ENCODE measurements around the gene NMUR1.

NMUR1 gene

GRCh38 chr2:231533777-231534125 lies 3.5 kb upstream of the NMUR1 start:
- no peaks in the 10 kb centered on the region for H3K9me2 ChIP-seq (replicated peaks; ENCODE audit: insufficient read depth, low read length)
- no peak overlapping the region for H3K4me3 ChIP-seq (ENCODE audit: insufficient read depth, low read length, poor library complexity, severe bottlenecking)
- no peak overlapping the region for H3K27ac ChIP-seq (ENCODE audit: low read depth, low read length)
- H3K27me3 ChIP-seq (ENCODE audit: low read length), result no peaks in the 10 kb centered on the region
- H3F3A ChIP-seq (ENCODE audit: insufficient read depth), result no peaks in the 10 kb centered on the region
- no peak overlapping the region for H3K9ac ChIP-seq (ENCODE audit: low read length)
- no peak overlapping the region for H3K4me2 ChIP-seq (ENCODE audit: low read depth, low read length, poor library complexity, severe bottlenecking)
- no peaks in the 10 kb centered on the region for H4K20me1 ChIP-seq (ENCODE audit: low read depth, low read length)
- no peaks in the 10 kb centered on the region for H3K36me3 ChIP-seq (ENCODE audit: low read length)
- H3K9me3 ChIP-seq (ENCODE audit: insufficient read depth, low read length), result no peaks in the 10 kb centered on the region
- H2AFZ ChIP-seq (ENCODE audit: low read depth, low read length, severe bottlenecking), result no peak overlapping the region
- TF ChIP-seq EZH2phosphoT487 (conservative IDR thresholded peaks at IDR 0.05; ENCODE audit: low read length), result no peak
- no peak for TF ChIP-seq CTCF (IDR thresholded peaks at IDR 0.05; ENCODE audit: insufficient read depth, low read length, poor library complexity, severe bottlenecking)
- H3K79me2 ChIP-seq (ENCODE audit: insufficient read depth, low read length), result no peaks in the 10 kb centered on the region

- Histone ChIP-seq H3K79me2 (ENCODE audit: insufficient read depth, low read length) (no peaks in the 10 kb centered on the region), H3K9ac (ENCODE audit: low read length) (no peak overlapping the region), H3K27me3 (ENCODE audit: low read length) (no peaks in the 10 kb centered on the region), H3K4me3 (ENCODE audit: insufficient read depth, low read length, poor library complexity, severe bottlenecking) (no peak overlapping the region), H3F3A (ENCODE audit: insufficient read depth) (no peaks in the 10 kb centered on the region), H3K9me2 (replicated peaks; ENCODE audit: insufficient read depth, low read length) (no peaks in the 10 kb centered on the region), H3K4me2 (ENCODE audit: low read depth, low read length, poor library complexity, severe bottlenecking) (no peak overlapping the region), H3K9me3 (ENCODE audit: insufficient read depth, low read length) (no peaks in the 10 kb centered on the region), H4K20me1 (ENCODE audit: low read depth, low read length) (no peaks in the 10 kb centered on the region), H3K36me3 (ENCODE audit: low read length) (no peaks in the 10 kb centered on the region), H2AFZ (ENCODE audit: low read depth, low read length, severe bottlenecking) (no peak overlapping the region), H3K27ac (ENCODE audit: low read depth, low read length) (no peak overlapping the region)
- TF ChIP-seq CTCF (IDR thresholded peaks at IDR 0.05; ENCODE audit: insufficient read depth, low read length, poor library complexity, severe bottlenecking), result no peak
- no peak for TF ChIP-seq EZH2phosphoT487 (conservative IDR thresholded peaks at IDR 0.05; ENCODE audit: low read length)
Observed at GRCh38 chr2:231533086-231533776, 3.0 kb upstream of the NMUR1 start.

GRCh38 chr2:231532756-231533035 lies 2.5 kb upstream of the NMUR1 start:
- Histone ChIP-seq H3K9me2 (replicated peaks; ENCODE audit: insufficient read depth, low read length) (no peaks in the 10 kb centered on the region), H3K9ac (ENCODE audit: low read length) (no peak overlapping the region), H3K4me2 (ENCODE audit: low read depth, low read length, poor library complexity, severe bottlenecking) (no peak overlapping the region), H3K36me3 (ENCODE audit: low read length) (no peaks in the 10 kb centered on the region), H3K9me3 (ENCODE audit: insufficient read depth, low read length) (no peaks in the 10 kb centered on the region), H3K4me3 (ENCODE audit: insufficient read depth, low read length, poor library complexity, severe bottlenecking) (no peak overlapping the region), H2AFZ (ENCODE audit: low read depth, low read length, severe bottlenecking) (no peak overlapping the region), H3K79me2 (ENCODE audit: insufficient read depth, low read length) (no peaks in the 10 kb centered on the region), H3K27me3 (ENCODE audit: low read length) (no peaks in the 10 kb centered on the region), H3K27ac (ENCODE audit: low read depth, low read length) (no peak overlapping the region), H4K20me1 (ENCODE audit: low read depth, low read length) (no peaks in the 10 kb centered on the region), H3F3A (ENCODE audit: insufficient read depth) (no peaks in the 10 kb centered on the region)
- TF ChIP-seq CTCF (IDR thresholded peaks at IDR 0.05; ENCODE audit: insufficient read depth, low read length, poor library complexity, severe bottlenecking), result no peak
- TF ChIP-seq EZH2phosphoT487 (conservative IDR thresholded peaks at IDR 0.05; ENCODE audit: low read length), result no peak

All from SU-DHL-6 (cell line).